HEK293T (cell line): ENCODE measurements around the gene WBP11.
A peak's percentile ranks its signal among the peaks of the same experiment; 100 is the strongest.

ENCODE experiments used
- CTCF ChIA-PET: fragments of 350-600 bp; formaldehyde crosslinking; extraction: SDS; loops from one replicate; lab custom pipeline; 2021; ENCODE audit warnings: antibody characterized with exemption, inconsistent platforms; lab: Yijun Ruan, JAX
- POLR2A ChIA-PET: fragments of 350-600 bp; formaldehyde crosslinking; extraction: SDS; loops from one replicate; lab custom pipeline; 2020; ENCODE audit warnings: antibody characterized with exemption, inconsistent platforms; lab: Yijun Ruan, JAX
- DNase-seq: peaks from one replicate; pipeline ENCODE4 v3.0.0; 2012; ENCODE audit warnings: mixed read lengths; ENCODE audit errors: extremely low spot score
- ARNT ChIP-seq: fragments of 450-650 bp; IDR thresholded peaks from 2 replicates; pipeline ENCODE4 v1.6.1; 2017; ENCODE audit warnings: mild to moderate bottlenecking
- BHLHE40 ChIP-seq: fragments of 450-650 bp; IDR thresholded peaks from 2 replicates; pipeline ENCODE4 v1.6.1; 2016; ENCODE audit warnings: mild to moderate bottlenecking, moderate library complexity, borderline replicate concordance
- CTBP1 ChIP-seq: fragments of 450-650 bp; IDR thresholded peaks from 2 replicates; pipeline ENCODE4 v1.6.1; 2016; ENCODE audit warnings: borderline replicate concordance
- ELF4 ChIP-seq: fragments of 450-650 bp; IDR thresholded peaks from 2 replicates; pipeline ENCODE4 v1.6.1; 2017; ENCODE audit warnings: antibody characterized with exemption
- FOXA1 ChIP-seq: fragments of 450-650 bp; IDR thresholded peaks from 2 replicates; pipeline ENCODE4 v1.6.1; 2016; ENCODE audit warnings: mild to moderate bottlenecking
- FOXK2 ChIP-seq: fragments of 450-650 bp; IDR thresholded peaks from 2 replicates; pipeline ENCODE4 v1.6.1; 2016; ENCODE audit warnings: mild to moderate bottlenecking
- HDGF ChIP-seq: fragments of 450-650 bp; IDR thresholded peaks from 2 replicates; pipeline ENCODE4 v1.6.1; 2017; ENCODE audit warnings: antibody characterized with exemption, borderline replicate concordance
- L3MBTL2 ChIP-seq: fragments of 450-650 bp; conservative IDR thresholded peaks from 2 replicates; pipeline ENCODE4 v1.6.1; 2016; ENCODE audit warnings: mild to moderate bottlenecking
- NFRKB ChIP-seq: fragments of 450-650 bp; IDR thresholded peaks from 2 replicates; pipeline ENCODE4 v1.6.1; 2016; ENCODE audit warnings: mild to moderate bottlenecking, moderate library complexity
- SP1 ChIP-seq: fragments of 450-650 bp; IDR thresholded peaks from 2 replicates; pipeline ENCODE4 v1.6.1; 2017
- SUZ12 ChIP-seq: fragments of 450-650 bp; IDR thresholded peaks from 2 replicates; pipeline ENCODE4 v1.6.1; 2016; ENCODE audit warnings: mild to moderate bottlenecking
- TARDBP ChIP-seq: fragments of 450-650 bp; IDR thresholded peaks from 2 replicates; pipeline ENCODE4 v1.6.1; 2016
- ZNF384 ChIP-seq: fragments of 450-650 bp; IDR thresholded peaks from 2 replicates; pipeline ENCODE4 v1.6.1; 2016
- TF ChIP-seq, protein P1 (sequence below): fragments of 450-650 bp; IDR thresholded peaks from 2 replicates; pipeline ENCODE4 v1.6.1; 2016

Gene WBP11

DNA sequence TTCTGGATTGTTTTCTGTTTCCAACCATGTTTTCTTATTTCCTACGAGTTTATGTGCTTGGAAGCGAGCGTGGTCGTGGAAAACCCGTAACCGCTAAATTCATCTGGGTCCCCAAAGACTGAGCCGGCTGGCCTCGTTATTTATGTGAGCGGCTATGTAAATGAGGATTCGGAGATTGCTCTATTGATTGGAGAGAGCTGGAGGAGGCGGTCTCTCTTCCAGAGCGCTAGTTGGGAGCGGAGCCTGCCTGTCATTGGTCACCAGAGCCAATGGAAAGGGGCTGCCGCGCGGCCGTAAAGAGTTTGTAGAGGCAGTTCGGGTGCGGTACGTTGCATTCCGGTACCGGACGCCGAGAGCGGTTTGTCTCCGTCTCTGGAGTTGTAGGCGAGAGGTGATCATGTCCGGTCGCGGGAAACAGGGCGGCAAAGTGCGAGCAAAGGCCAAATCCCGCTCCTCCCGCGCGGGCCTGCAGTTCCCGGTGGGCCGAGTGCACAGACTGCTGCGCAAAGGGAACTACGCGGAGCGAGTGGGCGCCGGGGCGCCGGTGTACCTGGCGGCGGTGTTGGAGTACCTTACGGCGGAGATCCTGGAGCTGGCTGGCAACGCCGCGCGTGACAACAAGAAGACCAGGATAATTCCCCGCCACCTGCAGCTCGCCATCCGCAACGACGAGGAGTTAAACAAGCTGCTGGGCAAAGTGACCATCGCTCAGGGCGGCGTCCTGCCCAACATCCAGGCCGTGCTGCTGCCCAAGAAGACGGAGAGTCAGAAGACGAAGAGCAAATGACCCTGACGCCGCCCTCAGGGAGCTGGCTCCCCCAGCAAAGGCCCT, 29.0 kb downstream of the WBP11 start:
- ChIA-PET CTCF (interaction anchor here (1.1 kb wide), 1 partner anchor 13 kb away, joined by 3 read pairs; no protein-coding TSS in a partner anchor), POLR2A (no interaction called here)
- peak; percentile 55 for DNase-seq
- TF ChIP-seq, protein P1, sequence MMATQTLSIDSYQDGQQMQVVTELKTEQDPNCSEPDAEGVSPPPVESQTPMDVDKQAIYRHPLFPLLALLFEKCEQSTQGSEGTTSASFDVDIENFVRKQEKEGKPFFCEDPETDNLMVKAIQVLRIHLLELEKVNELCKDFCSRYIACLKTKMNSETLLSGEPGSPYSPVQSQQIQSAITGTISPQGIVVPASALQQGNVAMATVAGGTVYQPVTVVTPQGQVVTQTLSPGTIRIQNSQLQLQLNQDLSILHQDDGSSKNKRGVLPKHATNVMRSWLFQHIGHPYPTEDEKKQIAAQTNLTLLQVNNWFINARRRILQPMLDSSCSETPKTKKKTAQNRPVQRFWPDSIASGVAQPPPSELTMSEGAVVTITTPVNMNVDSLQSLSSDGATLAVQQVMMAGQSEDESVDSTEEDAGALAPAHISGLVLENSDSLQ: peak; percentile 98
- TF ChIP-seq SUZ12 (no peak), ARNT (no peak)

DNA sequence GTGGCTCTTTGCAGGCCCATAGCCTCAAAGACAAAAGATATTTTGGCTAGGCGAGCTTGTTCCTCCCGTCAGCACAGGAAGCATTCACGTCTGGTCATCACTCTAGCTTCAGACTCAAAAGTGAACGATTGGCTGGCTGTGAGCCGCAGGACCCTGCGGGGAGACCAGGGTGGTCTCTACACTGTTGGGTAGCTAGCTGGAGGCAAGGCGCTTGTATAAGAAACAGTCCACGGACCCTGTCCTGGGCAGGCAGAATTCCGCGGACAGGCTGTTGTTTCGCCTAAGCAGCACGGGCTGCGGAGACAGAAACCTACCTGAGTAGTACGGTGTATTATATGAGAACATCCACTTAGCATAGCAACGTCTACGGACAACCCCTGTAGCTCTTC, 29.6 kb downstream of the WBP11 start:
- POLR2A ChIA-PET: no interaction called here
- CTCF ChIA-PET: interaction anchor here (1.1 kb wide), 1 partner anchor 14 kb away, joined by 3 read pairs; no protein-coding TSS in a partner anchor
- no peak for DNase-seq
- TF ChIP-seq NFRKB (no peak), HDGF (no peak), BHLHE40 (no peak), TARDBP (no peak), ELF4 (no peak), ZNF384 (no peak), L3MBTL2 (no peak), ARNT (no peak)

DNA sequence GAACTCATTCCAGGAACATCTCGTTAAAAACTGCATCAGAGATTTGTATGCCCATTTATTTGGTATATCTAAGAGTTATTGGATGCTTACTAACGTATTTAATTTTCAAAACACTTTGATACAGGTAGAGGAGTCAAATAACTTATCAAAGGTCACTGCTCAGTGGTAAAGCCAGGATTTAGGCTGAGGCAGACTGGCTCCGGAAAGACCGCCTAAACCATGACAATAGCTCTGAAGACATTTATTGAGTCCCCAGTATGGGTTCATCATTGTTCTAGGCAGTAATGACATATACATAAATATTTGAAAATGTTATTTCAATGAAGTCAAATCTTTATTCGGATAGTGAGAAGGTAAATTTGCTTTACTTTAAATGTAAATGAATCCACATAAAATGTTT, 30.3 kb downstream of the WBP11 start:
- TF ChIP-seq FOXA1 (no peak), FOXK2 (no peak), HDGF (no peak), CTBP1 (no peak), ZNF384 (no peak), SP1 (no peak)
- TF ChIP-seq, protein P1: no peak
- no peak for DNase-seq
- POLR2A ChIA-PET: no interaction called here
- CTCF ChIA-PET: interaction anchor here (0.7 kb wide), 2 partner anchors 22 to 308 kb away, joined by 3 to 6 read pairs; no protein-coding TSS in a partner anchor

DNA sequence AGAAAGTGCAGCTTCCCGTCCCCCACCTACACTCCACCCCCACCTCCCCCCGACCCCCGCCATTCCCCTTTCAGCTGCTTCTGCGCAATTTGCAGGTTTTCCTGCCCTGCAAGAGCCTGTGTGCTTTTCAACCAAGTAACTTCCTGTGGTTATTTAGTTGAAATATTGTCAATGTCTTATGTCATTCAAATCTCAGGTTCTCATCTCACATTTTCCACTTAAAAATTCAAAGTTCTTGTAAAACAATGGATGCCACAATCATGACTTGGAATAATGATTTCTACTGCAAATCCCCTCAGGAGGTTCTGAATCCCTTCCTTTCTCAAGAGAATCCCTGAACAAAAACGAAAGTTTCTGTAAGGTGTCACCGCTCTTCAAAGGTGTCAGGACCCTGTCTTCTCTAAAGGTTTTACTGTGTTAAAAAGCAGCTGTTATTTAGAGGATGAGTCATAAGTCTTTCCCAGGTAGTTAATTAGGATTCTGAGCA, 31.6 kb downstream of the WBP11 start:
- ChIA-PET POLR2A (interaction anchor here (0.5 to 3.9 kb wide), 27 partner anchors 9 to 1015 kb away, joined by 3 to 69 read pairs (median 3); partner anchors contain the start of genes C12orf60, SMCO3 and WBP11), CTCF (no interaction called here)
- TF ChIP-seq BHLHE40: no peak
- TF ChIP-seq SP1: no peak
- no peak for TF ChIP-seq ARNT
- no peak for TF ChIP-seq FOXA1
- TF ChIP-seq TARDBP: no peak
- TF ChIP-seq CTBP1: no peak
- TF ChIP-seq, protein P1: no peak
- DNase-seq: no peak

DNA sequence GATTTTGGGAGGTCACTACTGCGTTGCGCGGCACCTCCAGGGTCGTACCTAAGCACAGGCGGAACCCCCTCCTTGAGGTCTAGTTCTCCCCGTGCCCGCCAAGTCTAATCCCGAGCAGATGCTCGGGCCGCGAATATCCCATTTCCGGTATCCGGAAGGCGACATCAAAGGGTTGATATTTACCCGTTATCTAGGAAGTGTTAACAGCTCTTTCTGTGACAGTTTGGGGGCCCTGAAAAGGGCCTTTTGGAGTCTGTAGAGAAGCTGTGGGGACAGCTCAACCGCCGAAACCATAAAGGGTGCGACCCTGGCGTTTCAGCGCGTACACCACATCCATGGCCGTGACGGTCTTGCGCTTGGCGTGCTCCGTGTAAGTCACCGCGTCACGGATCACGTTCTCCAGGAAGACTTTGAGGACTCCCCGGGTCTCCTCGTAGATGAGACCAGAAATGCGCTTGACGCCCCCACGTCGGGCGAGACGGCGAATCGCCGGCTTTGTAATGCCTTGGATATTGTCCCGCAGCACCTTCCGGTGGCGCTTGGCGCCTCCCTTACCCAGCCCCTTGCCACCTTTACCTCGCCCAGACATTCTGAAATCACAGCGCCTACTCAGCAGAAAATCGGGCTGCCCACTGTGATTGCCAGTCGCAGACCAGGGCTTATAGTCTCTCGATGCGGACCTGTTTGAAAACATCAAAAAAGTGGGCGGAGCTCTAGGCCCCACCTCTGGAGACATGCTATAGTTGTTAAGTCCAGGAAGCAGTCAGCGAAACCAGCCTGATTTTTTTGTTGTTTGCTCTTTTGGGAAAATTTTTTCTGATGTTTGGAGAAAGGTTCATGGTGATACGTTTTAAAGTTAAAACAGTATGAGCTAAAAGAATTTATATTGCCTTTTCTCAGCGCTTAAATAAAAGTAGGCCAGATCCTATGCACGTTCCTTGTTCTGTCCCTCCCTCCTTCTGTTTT, 32.5 kb downstream of the WBP11 start:
- ChIA-PET CTCF (interaction anchor here (0.6 to 2.6 kb wide), 3 partner anchors 15 to 286 kb away, joined by 3 to 9 read pairs (median 5); no protein-coding TSS in a partner anchor), POLR2A (interaction anchor here (0.5 to 3.9 kb wide), 32 partner anchors 8 to 1140 kb away, joined by 3 to 69 read pairs (median 4); partner anchors contain the start of genes C12orf60, DERA, SMCO3 and WBP11)
- TF ChIP-seq ARNT (no peak), BHLHE40 (no peak), TARDBP (no peak), CTBP1 (no peak), ZNF384 (no peak), L3MBTL2 (peak; percentile 83), SUZ12 (no peak), FOXK2 (no peak), ELF4 (peak; percentile 57; the same call in 1 of the 2 replicates), SP1 (no peak), NFRKB (no peak), FOXA1 (no peak)
- TF ChIP-seq, protein P1: 0 out of 2 replicates have a peak, but pooled peaks have one; percentile 20
- peak; percentile 75 for DNase-seq
